H1 (cell line): Measurements from ENCODE around the gene TNIP1. TPM values are rescaled to one million over a fixed set of nuclear protein-coding genes. Genes with fewer than 3 reads are reported as not detected.

ENCODE experiments used
- CTCF ChIA-PET: fragments of 300-600 bp; sonication (Branson Sonifier 250); formaldehyde crosslinking; loops from one replicate; lab custom pipeline; 2021; ENCODE audit not compliant: partially characterized antibody; lab: Charles Lee
- POLR2A ChIA-PET: fragments of 300-600 bp; sonication (Branson Sonifier 250); formaldehyde crosslinking; loops from one replicate; lab custom pipeline; 2021; ENCODE audit warnings: inconsistent platforms; ENCODE audit not compliant: partially characterized antibody; lab: Charles Lee
- DNase-seq, 2 experiments: peaks; one replicate each; pipeline versions ENCODE4 v3.0.0 to v3.0.0-alpha.2; 2010 to 2022; ENCODE audit warnings: low spot score in 2 of 2, low read depth in 1 of 2, mixed read lengths in 1 of 2
- FAIRE-seq: peaks from 2 replicates; lab custom pipeline; 2011; peaks lifted over from hg19 to GRCh38; lab: Jason Lieb, UNC
- H2AFZ ChIP-seq: 2 replicates; pipeline ENCODE4 v1.8.1; 2012; ENCODE audit warnings: low read length, inconsistent platforms
- H2AK5ac ChIP-seq: 2 replicates; pipeline ENCODE4 v1.6.1; 2013; ENCODE audit warnings: low read depth, low read length
- H2BK120ac ChIP-seq: replicated peaks from 2 replicates; pipeline ENCODE3; 2013; ENCODE audit warnings: low read depth, low read length, inconsistent platforms
- H2BK12ac ChIP-seq: 2 replicates; pipeline ENCODE4 v1.6.1; 2013; ENCODE audit warnings: low read depth, low read length
- H2BK15ac ChIP-seq: 2 replicates; pipeline ENCODE4 v1.6.1; 2013; ENCODE audit warnings: low read length
- H2BK20ac ChIP-seq: 2 replicates; pipeline ENCODE4 v1.6.1; 2013; ENCODE audit warnings: low read length
- H2BK5ac ChIP-seq: 2 replicates; pipeline ENCODE4 v1.6.1; 2013; ENCODE audit warnings: low read depth, low read length
- H3K14ac ChIP-seq: 2 replicates; pipeline ENCODE4 v1.6.1; 2013; ENCODE audit warnings: inconsistent platforms; ENCODE audit not compliant: insufficient read length
- H3K18ac ChIP-seq: 2 replicates; pipeline ENCODE4 v1.6.1; 2013; ENCODE audit warnings: low read length; ENCODE audit errors: extremely low read depth
- H3K23ac ChIP-seq: 2 replicates; pipeline ENCODE4 v1.6.1; 2013; ENCODE audit warnings: inconsistent platforms; ENCODE audit not compliant: insufficient read length
- H3K23me2 ChIP-seq: 2 replicates; pipeline ENCODE4 v1.6.1; 2013; ENCODE audit warnings: low read depth, low read length
- H3K27ac ChIP-seq: 2 replicates; pipeline ENCODE4 v1.6.1; 2011; ENCODE audit warnings: low read depth, low read length, inconsistent platforms
- H3K27me3 ChIP-seq, 4 experiments: replicated peaks in 1 of 4; 1 replicate in 1 of 4; 2 replicates in 3 of 4; pipeline versions ENCODE4 v1.6.1 to v1.8.1; 2011 to 2013; ENCODE audit warnings: low read length in 3 of 4, mild to moderate bottlenecking in 3 of 4, inconsistent platforms in 2 of 4, mixed read lengths in 2 of 4, moderate library complexity in 1 of 4; ENCODE audit not compliant: control insufficient read depth in 3 of 4, insufficient read depth in 3 of 4; ENCODE audit errors: extremely low read depth in 1 of 4
- H3K36me3 ChIP-seq, 4 experiments: 2 replicates each; pipeline versions ENCODE4 v1.6.1 to v1.8.1; 2011 to 2013; ENCODE audit warnings: mild to moderate bottlenecking in 4 of 4, low read length in 3 of 4, moderate library complexity in 2 of 4, control low read depth in 1 of 4, inconsistent platforms in 1 of 4; ENCODE audit not compliant: insufficient read depth in 4 of 4, control insufficient read depth in 2 of 4
- H3K4ac ChIP-seq: replicated peaks from 2 replicates; pipeline ENCODE3; 2013; ENCODE audit warnings: low read length, low read depth, mixed read lengths, inconsistent platforms; ENCODE audit not compliant: insufficient read length
- H3K4me1 ChIP-seq, 4 experiments: replicated peaks in 1 of 4; 1 replicate in 1 of 4; 2 replicates in 3 of 4; pipeline versions ENCODE4 v1.6.1 to v1.8.1; 2011 to 2013; ENCODE audit warnings: low read length in 3 of 4, inconsistent platforms in 2 of 4, mixed read lengths in 1 of 4; ENCODE audit not compliant: insufficient read depth in 4 of 4, control insufficient read depth in 3 of 4
- H3K4me2 ChIP-seq, 2 experiments: 2 replicates each; pipeline versions ENCODE4 v1.6.1 to v1.8.1; 2011 to 2013; ENCODE audit warnings: low read depth in 2 of 2, low read length in 2 of 2, control low read depth in 1 of 2, inconsistent platforms in 1 of 2, mild to moderate bottlenecking in 1 of 2; ENCODE audit not compliant: insufficient read depth in 1 of 2
- H3K4me3 ChIP-seq, 4 experiments: fragments of 200-600, 300-600 bp in 1 of 4; sonication (generic), shearing (Covaris generic), sonication (Bioruptor Twin) in 1 of 4; 2 replicates each; pipeline versions ENCODE4 v1.5.1 to v1.8.1; 2011 to 2016; ENCODE audit warnings: low read length in 4 of 4, low read depth in 3 of 4, control low read depth in 2 of 4, inconsistent platforms in 2 of 4, mild to moderate bottlenecking in 2 of 4, mixed read lengths in 1 of 4, moderate library complexity in 1 of 4; ENCODE audit not compliant: insufficient read depth in 2 of 4; ENCODE audit errors: extremely low read depth in 1 of 4
- H3K56ac ChIP-seq: replicated peaks from 2 replicates; pipeline ENCODE3; 2013; ENCODE audit warnings: low read depth, mild to moderate bottlenecking, mixed read lengths, low read length, inconsistent platforms; ENCODE audit not compliant: insufficient read length
- H3K79me1 ChIP-seq: 2 replicates; pipeline ENCODE4 v1.6.1; 2013; ENCODE audit warnings: low read depth, low read length, control low read depth
- H3K79me2 ChIP-seq, 2 experiments: 2 replicates each; pipeline versions ENCODE4 v1.6.1 to v1.8.1; 2012 to 2013; ENCODE audit warnings: low read length in 2 of 2, mild to moderate bottlenecking in 2 of 2, inconsistent platforms in 1 of 2; ENCODE audit not compliant: insufficient read depth in 2 of 2, control insufficient read depth in 1 of 2
- H3K9ac ChIP-seq, 4 experiments: replicated peaks in 1 of 4; 1 replicate in 1 of 4; 2 replicates in 3 of 4; pipeline versions ENCODE4 v1.6.1 to v1.8.1; 2011 to 2013; ENCODE audit warnings: low read depth in 3 of 4, low read length in 3 of 4, control low read depth in 2 of 4, mild to moderate bottlenecking in 2 of 4, moderate library complexity in 2 of 4, inconsistent platforms in 1 of 4; ENCODE audit errors: extremely low read depth in 1 of 4
- H3K9me3 ChIP-seq, 2 experiments: 2 replicates each; pipeline versions ENCODE4 v1.6.1 to v1.8.1; 2012 to 2013; ENCODE audit warnings: mild to moderate bottlenecking in 2 of 2, moderate library complexity in 2 of 2, control low read depth in 1 of 2, inconsistent platforms in 1 of 2, low read depth in 1 of 2, low read length in 1 of 2, mixed read lengths in 1 of 2; ENCODE audit not compliant: insufficient read depth in 2 of 2
- H4K20me1 ChIP-seq, 2 experiments: replicated peaks in 1 of 2; 2 replicates each; pipeline versions ENCODE3 to v1.8.1; 2011 to 2013; ENCODE audit warnings: inconsistent platforms in 2 of 2, low read length in 2 of 2, mild to moderate bottlenecking in 1 of 2; ENCODE audit not compliant: insufficient read depth in 2 of 2, control insufficient read depth in 1 of 2
- H4K5ac ChIP-seq: 2 replicates; pipeline ENCODE4 v1.6.1; 2013; ENCODE audit warnings: low read length, low read depth, mixed read lengths, inconsistent platforms; ENCODE audit not compliant: insufficient read length
- H4K8ac ChIP-seq: 2 replicates; pipeline ENCODE4 v1.8.0; 2013; ENCODE audit warnings: mild to moderate bottlenecking, moderate library complexity, low read length, inconsistent platforms; ENCODE audit not compliant: insufficient read depth; ENCODE audit errors: extremely low read depth
- H4K91ac ChIP-seq: replicated peaks from 2 replicates; pipeline ENCODE3; 2013; ENCODE audit warnings: low read length, mixed read lengths, inconsistent platforms; ENCODE audit not compliant: insufficient read length
- CTCF ChIP-seq, 3 experiments: IDR thresholded peaks; 1 replicate in 2 of 3; 2 replicates in 1 of 3; pipeline versions ENCODE4 v1.5.1 to v1.6.1; 2011; ENCODE audit warnings: low read length in 3 of 3, mild to moderate bottlenecking in 3 of 3, inconsistent platforms in 2 of 3, low read depth in 1 of 3, moderate library complexity in 1 of 3; ENCODE audit not compliant: insufficient read depth in 1 of 3; ENCODE audit errors: control extremely low read depth in 1 of 3
- GABPA ChIP-seq: IDR thresholded peaks from 2 replicates; pipeline ENCODE4 v1.6.1; 2011; ENCODE audit warnings: mild to moderate bottlenecking, low read length, moderate library complexity, borderline replicate concordance; ENCODE audit not compliant: insufficient read depth
- GTF2F1 ChIP-seq: IDR thresholded peaks from 2 replicates; pipeline ENCODE4 v1.6.1; 2012; ENCODE audit warnings: low read depth, low read length, improper control_type of control experiment, borderline replicate concordance
- HDAC6 ChIP-seq: IDR thresholded peaks from one replicate; pipeline ENCODE4 v1.7.1; 2012; ENCODE audit warnings: low read depth, mild to moderate bottlenecking, inconsistent platforms, low read length, moderate library complexity
- MAFK ChIP-seq: IDR thresholded peaks from 2 replicates; pipeline ENCODE4 v1.6.1; 2012; ENCODE audit warnings: low read depth, mild to moderate bottlenecking, improper control_type of control experiment, low read length
- MAX ChIP-seq: IDR thresholded peaks from 2 replicates; pipeline ENCODE4 v1.6.1; 2012; ENCODE audit warnings: inconsistent platforms
- TAF7 ChIP-seq: optimal IDR thresholded peaks from 2 replicates; pipeline ENCODE3; 2011; ENCODE audit warnings: low read depth, mild to moderate bottlenecking, inconsistent platforms, low read length, moderate library complexity, borderline replicate concordance
- TBP ChIP-seq: IDR thresholded peaks from 2 replicates; pipeline ENCODE4 v1.6.1; 2011; ENCODE audit warnings: low read depth, low read length, improper control_type of control experiment
- USF2 ChIP-seq: IDR thresholded peaks from 2 replicates; pipeline ENCODE4 v1.6.1; 2011; ENCODE audit warnings: low read length, improper control_type of control experiment
- WGBS, 2 experiments: shearing (Covaris generic) in 1 of 2; methylation state at CpG; one replicate each; pipeline versions ENCODE4 v1.1.6 to v1.1.7; 2013 to 2015; ENCODE audit warnings: low lambda C conversion rate in 2 of 2, mixed read lengths in 2 of 2, inconsistent platforms in 1 of 2, low coverage in 1 of 2, missing lambda C conversion rate in 1 of 2; ENCODE audit not compliant: insufficient replicate concordance in 2 of 2, insufficient coverage in 1 of 2, insufficient read length in 1 of 2; ENCODE audit errors: extremely low coverage in 1 of 2, missing lambda C conversion rate in 1 of 2; 5-methylcytosine and 5-hydroxymethylcytosine counted together
- polyA plus RNA-seq, 7 experiments: library from polyadenylated mRNA; depleted of rRNA in 3 of 7; stranded (reverse) in 5 of 7; unstranded in 2 of 7; fragments of >200 nt in 5 of 7; fragments of 200-250 nt in 2 of 7; gene quantifications; 1 replicate in 5 of 7; 2 replicates in 1 of 7; 4 replicates in 1 of 7; pipeline versions ENCODE4 v1.2.1 to v1.2.3, GENCODE V29; 2011 to 2013; ENCODE audit warnings: missing spikeins in 2 of 7, mixed read lengths in 2 of 7
- total RNA-seq: library from RNA; stranded (reverse); fragmentation: NEBNext Ultra II Directional; extraction: Animal tissue kit (Norgen Biotek cat#: 25700); gene quantifications from 2 replicates; pipeline ENCODE4 v1.2.1, GENCODE V29; 2021

TNIP1 gene
- total and polyA plus RNA-seq, 2 of the 8 experiments (the other 6 are each of a cell fraction or from before 2014, with no cell fraction given): 14.2 to 31.9 TPM

- H3K23me2 ChIP-seq: peaks cover 8% of the 10 kb centered on the region; the same call in 1 of the 2 replicates
- ChIA-PET POLR2A (no interaction called here), CTCF (interaction anchor here (0.6 to 2.4 kb wide), 4 partner anchors 19 to 571 kb away, joined by 3 to 6 read pairs (median 4); no protein-coding TSS in a partner anchor)
- H3K9me3 ChIP-seq: no peaks in the 10 kb centered on the region
- H3K27me3 ChIP-seq: peaks cover 0 to 8% (median 5%) of the 10 kb centered on the region in 4 experiments; a peak in 6 of 7 replicates
- no peak overlapping the region for H2AFZ ChIP-seq
- H4K8ac ChIP-seq: no peak overlapping the region
- H3K4me2 ChIP-seq: no peak overlapping the region
- no peak overlapping the region for H3K23ac ChIP-seq
- H4K91ac ChIP-seq: no peak overlapping the region
- H2BK5ac ChIP-seq: no peak overlapping the region
- WGBS, 2 experiments: 79% methylated on average over 7 of the region's 7 CpGs; no CpG with 5 or more reads in 1 of the 2 experiments
- H3K36me3 ChIP-seq: no peaks in the 10 kb centered on the region
- H2BK12ac ChIP-seq: no peak overlapping the region
- H4K20me1 ChIP-seq: peaks cover 0 to 3% of the 10 kb centered on the region in 2 experiments
- no peak overlapping the region for H2AK5ac ChIP-seq
- no peaks in the 10 kb centered on the region for H3K79me2 ChIP-seq
- no peak for FAIRE-seq
- DNase-seq: no peak
- H3K18ac ChIP-seq: no peak overlapping the region
- peaks cover 0 to 1% (median 0%) of the 10 kb centered on the region in 4 experiments; a peak in 1 of 7 replicates for H3K4me1 ChIP-seq
- no peak overlapping the region for H3K56ac ChIP-seq
- no peak overlapping the region for H3K4ac ChIP-seq
- no peak overlapping the region for H2BK20ac ChIP-seq
- no peak overlapping the region for H4K5ac ChIP-seq
- no peak overlapping the region for H3K9ac ChIP-seq
- H3K14ac ChIP-seq: no peak overlapping the region
- no peaks in the 10 kb centered on the region for H3K79me1 ChIP-seq
- no peak overlapping the region for H2BK15ac ChIP-seq
- H2BK120ac ChIP-seq: no peak overlapping the region
- H3K27ac ChIP-seq: no peak overlapping the region
- H3K4me3 ChIP-seq: no peak overlapping the region
- TF ChIP-seq USF2 (no peak), HDAC6 (no peak), GABPA (no peak), GTF2F1 (no peak), MAFK (no peak), TBP (no peak), CTCF (IDR thresholded peaks at IDR 0.05; ENCODE audit: control extremely low read depth in 1 of 3, insufficient read depth in 1 of 3, low read depth in 1 of 3, low read length in 3 of 3) (no peak), MAX (no peak), TAF7 (no peak)
These were observed 58.3 kb downstream of the TNIP1 start for GRCh38 chr5:151022511-151023018.
